ENCODE data around the gene EMILIN1.
A peak's percentile ranks its signal among the peaks of the same experiment; 100 is the strongest.
"Not testable (repeated sequence)": the region's sequence is repeated elsewhere in the genome, so short reads cannot be mapped to it uniquely, and the experiment has no call there.

Gene EMILIN1

GRCh38 chr2:27070653-27071276, 7.7 kb upstream of the EMILIN1 start:
- Mint-ChIP-seq H3K4me1 (ENCODE audit: low read depth) (peaks cover 59% of the 10 kb centered on the region), H3K27me3 (no peaks in the 10 kb centered on the region), H3K9me3 (ENCODE audit: low read depth) (no peaks in the 10 kb centered on the region), H3K4me3 (peak overlapping the region; percentile 98), H3K36me3 (peaks cover 5% of the 10 kb centered on the region), H3K27ac (peak overlapping the region; percentile 95)

GRCh38 chr2:27071277-27071989, 7.0 kb upstream of the EMILIN1 start, which contains the start of gene OST4:
TSS of gene OST4 (minus strand) at chr2:27071654.
- Mint-ChIP-seq H3K4me3 (peak within 1 kb of the TSS; percentile 98), H3K27me3 (no peaks in the 10 kb centered on the region), H3K36me3 (peaks cover 5% of the 10 kb centered on the region), H3K4me1 (ENCODE audit: low read depth) (peaks cover 61% of the 10 kb centered on the region), H3K27ac (peak within 1 kb of the TSS; percentile 95), H3K9me3 (ENCODE audit: low read depth) (no peaks in the 10 kb centered on the region)

- Mint-ChIP-seq H3K27ac (peak overlapping the region; percentile 90), H3K27me3 (no peaks in the 10 kb centered on the region), H3K4me1 (ENCODE audit: low read depth) (peaks cover 62% of the 10 kb centered on the region), H3K36me3 (peaks cover 5% of the 10 kb centered on the region), H3K4me3 (peak overlapping the region; percentile 88), H3K9me3 (ENCODE audit: low read depth) (no peaks in the 10 kb centered on the region)
Measured at GRCh38 chr2:27071990-27072830, 6.2 kb upstream of the EMILIN1 start.

- H3K4me3 Mint-ChIP-seq = peak overlapping the region; percentile 88
Measured at GRCh38 chr2:27072920-27073319, 5.5 kb upstream of the EMILIN1 start.

GRCh38 chr2:27073782-27074181, 4.6 kb upstream of the EMILIN1 start:
- Mint-ChIP-seq H3K36me3 (peaks cover 5% of the 10 kb centered on the region), H3K27ac (peak overlapping the region; percentile 41), H3K9me3 (ENCODE audit: low read depth) (no peaks in the 10 kb centered on the region), H3K27me3 (no peaks in the 10 kb centered on the region), H3K4me1 (ENCODE audit: low read depth) (peaks cover 56% of the 10 kb centered on the region), H3K4me3 (no peak overlapping the region)

More at GRCh38 chr2:27072920-27073319, 5.5 kb upstream of the EMILIN1 start:
- H3K27me3 Mint-ChIP-seq = no peaks in the 10 kb centered on the region
- H3K4me1 Mint-ChIP-seq (ENCODE audit: low read depth) = peaks cover 63% of the 10 kb centered on the region
- peak overlapping the region; percentile 90 for H3K27ac Mint-ChIP-seq
- H3K9me3 Mint-ChIP-seq (ENCODE audit: low read depth) = no peaks in the 10 kb centered on the region
- H3K36me3 Mint-ChIP-seq = peaks cover 5% of the 10 kb centered on the region

- Mint-ChIP-seq H3K27ac (peak overlapping the region; percentile 81), H3K36me3 (no peaks in the 10 kb centered on the region), H3K27me3 (no peaks in the 10 kb centered on the region), H3K4me3 (peak overlapping the region; percentile 63), H3K4me1 (ENCODE audit: low read depth) (peaks cover 45% of the 10 kb centered on the region), H3K9me3 (ENCODE audit: low read depth) (no peaks in the 10 kb centered on the region)
Measured at GRCh38 chr2:27074738-27075565, 3.5 kb upstream of the EMILIN1 start.

- peak overlapping the region; percentile 81 for H3K27ac Mint-ChIP-seq
Measured at GRCh38 chr2:27075566-27075871, 2.9 kb upstream of the EMILIN1 start.

GRCh38 chr2:27076323-27076722, 2.1 kb upstream of the EMILIN1 start:
- Mint-ChIP-seq H3K27ac (peak overlapping the region; percentile 76), H3K4me3 (no peak overlapping the region), H3K4me1 (ENCODE audit: low read depth) (peaks cover 45% of the 10 kb centered on the region), H3K9me3 (ENCODE audit: low read depth) (no peaks in the 10 kb centered on the region), H3K36me3 (no peaks in the 10 kb centered on the region), H3K27me3 (no peaks in the 10 kb centered on the region)

More at GRCh38 chr2:27075566-27075871, 2.9 kb upstream of the EMILIN1 start:
- H3K36me3 Mint-ChIP-seq; H3K9me3 Mint-ChIP-seq (ENCODE audit: low read depth); H3K27me3 Mint-ChIP-seq: not testable (repeated sequence)
- peaks cover 45% of the 10 kb centered on the region for H3K4me1 Mint-ChIP-seq (ENCODE audit: low read depth)
- peak overlapping the region; percentile 63 for H3K4me3 Mint-ChIP-seq

GRCh38 chr2:27077231-27077630, 1.2 kb upstream of the EMILIN1 start:
- H3K9me3 Mint-ChIP-seq (ENCODE audit: low read depth) = no peaks in the 10 kb centered on the region

GRCh38 chr2:27079233-27080139, 1.1 kb downstream of the EMILIN1 start:
- no peaks in the 10 kb centered on the region for H3K9me3 Mint-ChIP-seq (ENCODE audit: low read depth)
- no peak overlapping the region for H3K4me3 Mint-ChIP-seq
- peaks cover 33% of the 10 kb centered on the region for H3K4me1 Mint-ChIP-seq (ENCODE audit: low read depth)
- no peaks in the 10 kb centered on the region for H3K27me3 Mint-ChIP-seq
- no peak overlapping the region for H3K27ac Mint-ChIP-seq
- no peaks in the 10 kb centered on the region for H3K36me3 Mint-ChIP-seq

More at GRCh38 chr2:27077231-27077630, 1.2 kb upstream of the EMILIN1 start:
- Mint-ChIP-seq H3K27ac (no peak overlapping the region), H3K4me3 (no peak overlapping the region), H3K4me1 (ENCODE audit: low read depth) (peaks cover 47% of the 10 kb centered on the region), H3K27me3 (no peaks in the 10 kb centered on the region), H3K36me3 (no peaks in the 10 kb centered on the region)

GRCh38 chr2:27080140-27080469, 1.7 kb downstream of the EMILIN1 start:
- H3K4me1 Mint-ChIP-seq (ENCODE audit: low read depth) = peaks cover 28% of the 10 kb centered on the region
- H3K27ac Mint-ChIP-seq = peak overlapping the region; percentile 28
- H3K36me3 Mint-ChIP-seq = no peaks in the 10 kb centered on the region
- H3K27me3 Mint-ChIP-seq = no peaks in the 10 kb centered on the region
- peak overlapping the region; percentile 20 for H3K4me3 Mint-ChIP-seq
- H3K9me3 Mint-ChIP-seq (ENCODE audit: low read depth) = no peaks in the 10 kb centered on the region

GRCh38 chr2:27080603-27080936, 2.2 kb downstream of the EMILIN1 start:
- H3K27me3 Mint-ChIP-seq = no peaks in the 10 kb centered on the region
- H3K36me3 Mint-ChIP-seq = no peaks in the 10 kb centered on the region
- H3K9me3 Mint-ChIP-seq (ENCODE audit: low read depth) = no peaks in the 10 kb centered on the region
- peak overlapping the region; percentile 17 for H3K4me3 Mint-ChIP-seq
- H3K4me1 Mint-ChIP-seq (ENCODE audit: low read depth) = peaks cover 28% of the 10 kb centered on the region
- H3K27ac Mint-ChIP-seq = peak overlapping the region; percentile 98

- Mint-ChIP-seq H3K4me3 (peak overlapping the region; percentile 88), H3K27ac (no peak overlapping the region), H3K36me3 (no peaks in the 10 kb centered on the region), H3K4me1 (ENCODE audit: low read depth) (peaks cover 23% of the 10 kb centered on the region), H3K27me3 (no peaks in the 10 kb centered on the region), H3K9me3 (ENCODE audit: low read depth) (no peaks in the 10 kb centered on the region)
Measured at GRCh38 chr2:27081984-27082772, 3.8 kb downstream of the EMILIN1 start.

All from activated naive CD8-positive, alpha-beta T cell (primary cell).